Coronary artery (tissue), 2 donors: Measurements from ENCODE around the gene UROS.

Source experiments
- DNase-seq: peaks from one replicate; pipeline ENCODE4 v3.0.0-alpha.2; 2017; ENCODE audit warnings: low spot score
- H3K27ac ChIP-seq, 2 donors: fragments of 200-600 bp; sonication (generic); one replicate each; pipeline ENCODE4 v1.5.1; 2016 to 2019
- H3K4me3 ChIP-seq: fragments of 200-600 bp; sonication (generic); 2 replicates; pipeline ENCODE4 v1.5.1; 2016; ENCODE audit warnings: mild to moderate bottlenecking, moderate library complexity
- TF ChIP-seq, protein P1 (sequence below): fragments of 200-600 bp; sonication (generic); IDR thresholded peaks from one replicate; pipeline ENCODE4 v1.5.1; 2019; ENCODE audit warnings: antibody characterized with exemption

Gene UROS

DNA sequence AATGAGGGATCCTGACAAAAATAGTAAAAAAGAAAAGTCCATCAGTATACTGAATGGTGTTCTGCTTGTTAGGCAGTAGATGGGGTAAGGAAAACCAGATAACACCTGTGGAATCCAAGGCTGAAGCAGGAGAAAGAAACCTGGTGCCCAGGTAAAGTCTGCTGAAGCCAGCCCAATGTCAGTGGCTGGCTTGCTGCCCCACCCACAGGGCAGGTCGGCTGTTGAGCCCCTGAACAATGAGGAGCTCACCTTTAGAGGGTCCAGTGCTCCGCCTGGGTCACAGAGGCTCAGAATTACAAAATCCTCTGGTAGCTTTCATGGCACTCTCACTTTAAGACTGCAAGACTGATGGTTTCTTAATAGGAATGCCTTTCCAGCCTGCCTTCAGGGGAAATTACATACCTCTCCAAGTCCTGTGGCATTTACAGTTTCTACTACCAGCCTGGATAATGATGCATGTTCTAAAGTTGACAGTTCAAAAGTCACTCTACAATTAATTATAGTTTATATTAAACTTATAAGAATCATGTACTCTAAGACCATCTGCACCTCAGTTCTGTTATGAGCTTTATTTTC, 34.2 kb upstream of the UROS start:
- TF ChIP-seq, protein P1, sequence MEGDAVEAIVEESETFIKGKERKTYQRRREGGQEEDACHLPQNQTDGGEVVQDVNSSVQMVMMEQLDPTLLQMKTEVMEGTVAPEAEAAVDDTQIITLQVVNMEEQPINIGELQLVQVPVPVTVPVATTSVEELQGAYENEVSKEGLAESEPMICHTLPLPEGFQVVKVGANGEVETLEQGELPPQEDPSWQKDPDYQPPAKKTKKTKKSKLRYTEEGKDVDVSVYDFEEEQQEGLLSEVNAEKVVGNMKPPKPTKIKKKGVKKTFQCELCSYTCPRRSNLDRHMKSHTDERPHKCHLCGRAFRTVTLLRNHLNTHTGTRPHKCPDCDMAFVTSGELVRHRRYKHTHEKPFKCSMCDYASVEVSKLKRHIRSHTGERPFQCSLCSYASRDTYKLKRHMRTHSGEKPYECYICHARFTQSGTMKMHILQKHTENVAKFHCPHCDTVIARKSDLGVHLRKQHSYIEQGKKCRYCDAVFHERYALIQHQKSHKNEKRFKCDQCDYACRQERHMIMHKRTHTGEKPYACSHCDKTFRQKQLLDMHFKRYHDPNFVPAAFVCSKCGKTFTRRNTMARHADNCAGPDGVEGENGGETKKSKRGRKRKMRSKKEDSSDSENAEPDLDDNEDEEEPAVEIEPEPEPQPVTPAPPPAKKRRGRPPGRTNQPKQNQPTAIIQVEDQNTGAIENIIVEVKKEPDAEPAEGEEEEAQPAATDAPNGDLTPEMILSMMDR: no peak
- Histone ChIP-seq H3K27ac (no peak overlapping the region), H3K4me3 (no peak overlapping the region)
- DNase-seq: no peak

DNA sequence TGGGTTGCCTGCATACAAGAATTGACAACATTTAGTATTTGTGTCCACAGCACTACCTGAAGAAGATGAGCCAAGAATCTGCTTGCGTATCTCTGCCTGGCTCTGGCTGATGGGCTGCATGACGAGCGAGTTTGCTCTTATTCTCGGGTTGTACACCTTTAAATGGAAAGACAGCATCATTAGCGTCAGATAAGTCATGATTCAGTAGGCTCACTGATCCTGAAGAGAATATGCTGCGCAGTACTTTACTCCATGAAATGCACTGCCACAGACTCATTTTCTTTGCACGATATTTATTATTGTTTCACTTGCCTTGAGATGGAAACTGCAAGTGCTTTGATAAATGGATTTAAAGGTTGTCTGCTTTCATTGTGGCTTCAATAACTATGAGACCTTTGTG, 29.4 kb upstream of the UROS start:
- TF ChIP-seq, protein P1: no peak
- DNase-seq: no peak
- H3K27ac ChIP-seq: no peak overlapping the region

DNA sequence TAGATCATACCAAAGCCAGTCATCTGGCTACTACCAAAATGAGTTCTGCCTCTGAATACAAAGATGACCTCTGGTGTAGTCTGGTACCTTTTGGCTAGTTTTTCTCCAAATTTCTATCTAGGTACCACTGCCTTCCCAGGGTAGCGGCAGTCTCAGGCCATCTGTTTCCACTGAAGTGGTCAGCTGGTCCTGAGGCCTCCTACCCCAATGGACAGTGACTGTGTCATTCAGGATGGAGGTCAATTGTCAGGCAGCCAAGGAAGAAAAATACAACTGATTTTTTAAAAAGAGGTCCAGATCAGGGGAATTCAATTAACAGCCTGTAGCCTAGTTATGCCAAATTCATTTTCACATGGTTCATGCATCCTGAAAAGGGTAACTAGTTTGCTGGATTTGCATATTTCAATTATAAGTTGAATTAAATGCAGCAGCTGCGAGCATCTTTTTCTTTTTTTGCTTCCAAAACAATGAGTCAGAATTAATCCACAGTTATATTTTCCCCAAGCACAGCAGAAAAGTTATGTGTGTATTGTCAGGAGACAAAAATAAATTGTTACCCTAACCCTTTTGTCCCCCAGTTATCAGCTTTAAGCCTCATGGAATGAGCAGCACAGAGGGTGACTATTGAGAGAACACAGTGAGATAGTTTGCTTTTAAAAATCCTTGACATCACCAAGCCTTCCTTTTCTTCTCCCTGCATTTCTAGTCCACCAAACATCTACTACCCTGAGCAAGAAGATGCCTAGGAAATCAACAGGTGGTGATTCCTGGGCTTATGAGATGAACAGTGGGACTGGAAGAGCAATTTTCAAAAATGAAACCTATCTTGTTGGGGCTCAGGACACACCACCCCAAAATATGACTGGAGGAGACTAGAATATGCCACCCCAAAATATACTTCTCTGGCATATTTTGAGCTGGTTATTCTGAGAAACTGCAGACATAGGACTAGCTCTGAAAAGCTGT, 28.0 kb upstream of the UROS start:
- Histone ChIP-seq H3K27ac (no peak overlapping the region), H3K4me3 (no peak overlapping the region)
- DNase-seq: no peak
- TF ChIP-seq, protein P1: no peak

More for the DNA sequence above, 29.4 kb upstream of the UROS start:
- H3K4me3 ChIP-seq: no peak overlapping the region

DNA sequence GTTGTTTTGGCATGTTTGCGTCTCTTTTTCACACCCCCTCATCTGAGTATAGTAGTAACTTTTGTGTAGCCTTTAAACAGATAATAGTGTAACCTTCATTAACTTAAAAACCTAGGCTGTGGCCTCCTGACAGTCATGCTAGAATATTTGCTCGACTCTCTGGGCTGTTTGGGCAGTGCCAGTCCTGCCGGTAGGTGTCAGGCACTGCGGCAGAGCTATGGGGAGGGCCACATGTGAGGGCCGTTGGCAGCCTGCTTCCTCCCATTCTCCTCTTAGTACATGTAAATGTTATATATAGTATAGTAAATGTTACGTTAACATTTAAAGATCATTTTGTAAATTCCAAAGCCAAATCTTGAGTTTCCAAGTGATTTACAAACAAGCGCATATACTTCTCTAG, 26.4 kb upstream of the UROS start:
- Histone ChIP-seq H3K27ac (no peak overlapping the region), H3K4me3 (no peak overlapping the region)
- TF ChIP-seq, protein P1: no peak
- DNase-seq: no peak

DNA sequence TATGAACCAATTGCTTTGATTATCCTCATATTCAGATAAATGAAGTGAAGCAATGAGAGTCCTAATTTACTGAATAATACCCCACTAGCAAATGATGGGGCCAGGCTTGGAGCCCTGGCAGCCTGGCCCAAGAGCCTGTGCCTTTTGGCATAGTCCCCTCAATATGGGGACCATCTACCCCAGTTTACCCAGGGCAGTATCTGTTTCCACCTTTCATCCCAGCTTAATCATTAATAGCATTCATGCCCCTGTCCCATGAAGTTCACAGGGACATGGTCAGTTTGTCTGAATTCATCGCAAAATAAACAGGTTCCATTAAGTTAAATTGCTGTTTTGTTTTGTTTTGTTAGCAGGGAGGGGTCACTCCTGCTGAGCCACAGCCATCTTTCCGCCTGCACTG, 25.8 kb upstream of the UROS start:
- H3K27ac ChIP-seq: no peak overlapping the region
- TF ChIP-seq, protein P1: no peak
- no peak overlapping the region for H3K4me3 ChIP-seq
- no peak for DNase-seq

DNA sequence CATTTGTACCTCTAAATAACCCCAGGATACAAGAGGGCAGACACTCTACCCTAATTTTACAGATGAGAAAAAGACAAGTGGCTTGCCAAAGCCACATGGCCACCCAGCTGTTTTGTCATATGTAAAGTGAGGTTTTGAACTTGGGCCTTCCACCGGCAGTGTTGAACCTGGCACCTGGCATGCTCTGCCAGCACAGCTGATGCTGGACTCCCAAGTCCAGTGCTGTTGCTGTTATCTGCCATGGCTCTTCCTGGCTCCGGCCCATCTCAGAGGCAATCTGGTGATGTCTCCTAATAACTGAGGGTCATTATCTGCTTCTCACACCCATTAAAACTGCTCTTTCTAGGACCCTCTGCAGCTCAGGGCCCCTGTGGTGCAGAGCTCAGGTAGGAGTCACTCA, 25.3 kb upstream of the UROS start:
- Histone ChIP-seq H3K4me3 (no peak overlapping the region), H3K27ac (no peak overlapping the region)
- TF ChIP-seq, protein P1: no peak

DNA sequence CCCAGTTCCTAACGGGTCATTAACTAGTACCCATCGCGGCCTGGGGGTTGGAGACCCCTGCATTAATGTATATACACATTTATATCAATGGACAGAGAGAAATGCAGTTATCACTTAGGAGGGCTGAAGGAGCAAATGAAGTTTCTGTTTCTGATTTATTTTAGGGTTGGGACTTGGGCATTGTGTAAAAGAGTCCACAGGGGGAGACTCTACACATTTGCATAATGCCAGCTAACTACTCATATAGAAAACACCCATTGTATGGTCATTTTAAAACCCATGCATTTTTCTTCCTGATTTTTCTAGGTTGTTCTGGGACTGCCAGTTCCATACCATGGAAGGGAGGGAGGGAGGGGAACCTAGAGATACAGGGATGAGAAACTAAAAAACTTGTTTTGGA, 23.8 kb upstream of the UROS start:
- Histone ChIP-seq H3K4me3 (no peak overlapping the region), H3K27ac (no peak overlapping the region)
- DNase-seq: no peak
- TF ChIP-seq, protein P1: no peak

More for the DNA sequence above, 25.3 kb upstream of the UROS start:
- no peak for DNase-seq
